GM12872 (cell line): ENCODE measurements around the gene BTF3L4.

Experiments used
- TF ChIP-seq, protein P1 (sequence below): IDR thresholded peaks from 3 replicates; pipeline ENCODE4 v1.5.1; 2011; ENCODE audit warnings: low read depth, mild to moderate bottlenecking, low read length, moderate library complexity; ENCODE audit not compliant: insufficient read depth

The BTF3L4 gene

DNA sequence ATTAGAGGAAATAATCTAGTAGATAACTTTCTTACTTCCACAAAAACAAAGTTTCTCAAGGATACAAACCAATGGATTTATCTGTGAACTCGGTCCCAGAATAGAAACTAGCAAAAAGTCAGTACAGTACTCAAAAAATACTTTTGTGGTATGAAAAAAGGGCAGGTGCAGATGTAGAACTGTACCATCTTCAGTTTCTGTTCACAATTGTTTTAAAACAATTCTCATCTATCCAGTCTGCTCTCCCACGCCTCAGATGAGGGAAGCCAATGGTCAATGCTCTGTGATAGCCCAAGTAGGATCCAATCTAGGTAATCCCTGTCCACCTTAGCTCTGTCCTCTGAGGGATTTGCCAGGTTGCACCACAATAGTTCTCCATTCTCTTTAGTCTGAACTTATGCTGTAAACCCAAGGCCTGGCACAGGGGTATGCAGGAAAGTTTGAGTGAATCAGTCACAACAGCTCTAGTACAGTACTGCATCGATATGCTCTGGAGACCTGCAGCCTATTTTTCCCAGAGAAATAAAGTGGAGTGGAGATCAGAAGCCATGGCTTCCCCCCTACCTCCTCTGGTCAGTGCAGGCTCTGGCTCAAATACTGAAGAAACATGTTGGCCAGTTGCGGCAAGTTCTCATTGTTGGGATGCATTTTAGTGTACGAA, 23.8 kb upstream of the BTF3L4 start:
- TF ChIP-seq, protein P1, sequence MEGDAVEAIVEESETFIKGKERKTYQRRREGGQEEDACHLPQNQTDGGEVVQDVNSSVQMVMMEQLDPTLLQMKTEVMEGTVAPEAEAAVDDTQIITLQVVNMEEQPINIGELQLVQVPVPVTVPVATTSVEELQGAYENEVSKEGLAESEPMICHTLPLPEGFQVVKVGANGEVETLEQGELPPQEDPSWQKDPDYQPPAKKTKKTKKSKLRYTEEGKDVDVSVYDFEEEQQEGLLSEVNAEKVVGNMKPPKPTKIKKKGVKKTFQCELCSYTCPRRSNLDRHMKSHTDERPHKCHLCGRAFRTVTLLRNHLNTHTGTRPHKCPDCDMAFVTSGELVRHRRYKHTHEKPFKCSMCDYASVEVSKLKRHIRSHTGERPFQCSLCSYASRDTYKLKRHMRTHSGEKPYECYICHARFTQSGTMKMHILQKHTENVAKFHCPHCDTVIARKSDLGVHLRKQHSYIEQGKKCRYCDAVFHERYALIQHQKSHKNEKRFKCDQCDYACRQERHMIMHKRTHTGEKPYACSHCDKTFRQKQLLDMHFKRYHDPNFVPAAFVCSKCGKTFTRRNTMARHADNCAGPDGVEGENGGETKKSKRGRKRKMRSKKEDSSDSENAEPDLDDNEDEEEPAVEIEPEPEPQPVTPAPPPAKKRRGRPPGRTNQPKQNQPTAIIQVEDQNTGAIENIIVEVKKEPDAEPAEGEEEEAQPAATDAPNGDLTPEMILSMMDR = no peak

DNA sequence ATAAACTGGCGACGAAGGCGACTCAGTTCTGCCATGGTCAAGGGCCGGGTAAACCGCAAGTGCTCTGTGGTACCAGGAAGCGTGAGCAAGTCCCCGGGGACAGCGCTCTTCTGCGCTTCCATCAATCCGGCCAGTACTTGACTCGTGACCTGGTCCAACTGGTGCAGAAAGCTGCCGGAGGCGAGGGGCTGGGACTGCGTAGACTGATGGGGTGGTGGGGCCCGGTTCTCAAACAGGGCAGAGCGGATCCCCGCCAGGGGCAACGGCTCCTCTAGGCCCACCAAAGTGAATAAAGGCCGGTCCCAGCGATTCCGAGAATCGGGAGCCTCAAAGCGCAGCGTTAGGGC, 23.3 kb upstream of the BTF3L4 start:
- TF ChIP-seq, protein P1 = no peak

- TF ChIP-seq, protein P1 = no peak
Observed at GRCh38 chr1:52033190-52034049, 22.7 kb upstream of the BTF3L4 start, which contains the start of gene KTI12. Gene KTI12, minus strand, starts transcription at chr1:52033810. Its CDS starts 49 bp downstream, at chr1:52033761.

DNA sequence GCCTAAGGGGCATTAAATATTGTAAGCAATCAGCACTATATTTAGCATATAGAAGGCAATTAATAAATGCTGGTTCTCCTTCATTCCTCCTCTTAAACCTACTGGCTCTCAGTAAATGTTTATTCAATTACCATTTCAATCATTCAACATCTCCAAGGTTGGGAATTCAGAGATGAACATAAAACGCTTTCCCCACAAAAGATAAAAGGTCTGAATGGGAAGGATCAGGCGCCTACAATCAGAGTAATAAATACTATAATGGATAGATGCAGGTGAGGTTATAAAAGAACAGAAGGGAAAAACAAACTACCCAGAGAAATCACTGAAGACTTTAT, 22.1 kb upstream of the BTF3L4 start:
- TF ChIP-seq, protein P1 = no peak

GRCh38 chr1:52037402-52037814, 18.7 kb upstream of the BTF3L4 start:
- TF ChIP-seq, protein P1 = no peak

DNA sequence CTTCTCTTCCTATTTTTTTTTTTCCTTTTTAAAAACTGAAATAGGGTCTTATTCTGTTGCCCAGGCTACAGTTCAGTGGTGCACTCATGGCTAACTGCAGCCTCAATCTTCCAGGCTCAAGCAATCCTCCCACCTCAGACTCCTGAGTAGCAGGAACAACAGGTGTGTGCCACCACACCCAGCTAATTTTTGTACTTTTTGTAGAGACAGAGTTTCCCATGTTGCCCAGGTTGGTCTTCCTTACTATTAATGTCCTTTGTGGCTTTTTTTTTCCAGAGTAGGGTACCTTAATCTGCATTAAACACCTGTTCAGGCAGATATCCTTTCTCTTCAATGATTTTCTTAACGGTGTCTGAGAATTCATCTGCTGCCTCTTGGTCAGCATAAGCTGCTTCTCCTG, 18.2 kb upstream of the BTF3L4 start:
- TF ChIP-seq, protein P1 = no peak

DNA sequence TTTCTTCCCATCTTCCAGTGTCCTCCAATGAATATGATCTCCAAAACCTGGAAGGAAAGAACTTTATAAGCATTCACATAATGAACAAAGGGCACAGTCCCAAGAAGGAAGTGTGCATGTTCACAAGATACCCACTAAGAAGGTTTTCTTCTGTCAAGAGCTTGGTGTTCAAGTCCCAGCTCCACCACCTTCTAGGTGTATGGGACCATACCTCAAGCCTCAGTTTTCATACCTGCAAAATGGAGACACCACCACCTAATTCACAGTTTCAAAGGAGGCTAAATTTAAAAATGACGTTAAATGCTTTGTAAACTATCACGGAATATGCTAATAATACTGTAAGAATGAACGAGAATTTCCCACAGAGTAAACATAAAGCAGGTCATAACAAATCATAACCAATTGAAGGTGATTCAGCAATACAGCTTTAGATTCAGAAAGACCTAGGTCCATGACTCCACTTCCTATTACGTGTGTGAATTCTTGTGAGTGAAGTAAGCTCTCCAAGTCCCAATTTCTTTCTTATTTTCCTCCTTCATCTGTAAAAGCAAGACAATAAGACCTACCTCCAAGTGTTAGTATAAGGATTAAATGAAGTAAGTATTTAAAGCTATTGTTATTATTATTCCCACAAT, 14.4 kb upstream of the BTF3L4 start:
- TF ChIP-seq, protein P1 = no peak
